OCI-LY7 (cell line): ENCODE results near the gene SELENOI.

Source experiments
- CTCF ChIP-seq: fragments of 200-600 bp; sonication (generic); conservative IDR thresholded peaks from 2 replicates; pipeline ENCODE4 v1.5.1; 2014; ENCODE audit warnings: mild to moderate bottlenecking, antibody characterized with exemption, low read length, moderate library complexity, mixed read lengths
- EZH2phosphoT487 ChIP-seq: fragments of 200-600 bp; sonication (generic); IDR thresholded peaks from 2 replicates; pipeline ENCODE4 v1.6.1; 2018; ENCODE audit warnings: low read depth, borderline replicate concordance, mild to moderate bottlenecking, mixed run types, antibody characterized with exemption, low read length, moderate library complexity, mixed read lengths

GRCh38 chr2:26363958-26364357 is 18.0 kb downstream of the SELENOI start:
- TF ChIP-seq CTCF (no peak), EZH2phosphoT487 (no peak)
